Aorta (tissue), 5 donors: Measurements from ENCODE around the gene ATF6. TPM values are rescaled to one million over a fixed set of nuclear protein-coding genes. Genes with fewer than 3 reads are reported as not detected.

ENCODE experiments used
- ATAC-seq: fragments of 200-7000 bp; cut with Tn5 transposase; one replicate; pipeline ENCODE4 v1.9.1; 2022; ENCODE audit warnings: moderate library complexity; ENCODE audit not compliant: low FRiP score
- DNase-seq, 2 donors: peaks; one replicate each; pipeline ENCODE4 v3.0.0-alpha.2; 2020
- H3K27ac ChIP-seq, 2 donors: one replicate each; pipeline ENCODE4 v1.5.1; 2013; ENCODE audit warnings: low read length in 2 of 2, mild to moderate bottlenecking in 2 of 2, moderate library complexity in 2 of 2, control low read depth in 1 of 2, inconsistent platforms in 1 of 2, low read depth in 1 of 2
- H3K27me3 ChIP-seq, 2 donors: one replicate each; pipeline ENCODE4 v1.6.1; 2013; ENCODE audit warnings: control low read depth in 1 of 2, low read length in 1 of 2, mild to moderate bottlenecking in 1 of 2, moderate library complexity in 1 of 2; ENCODE audit not compliant: insufficient read depth in 2 of 2, control insufficient read depth in 1 of 2
- H3K36me3 ChIP-seq, 2 donors: one replicate each; pipeline ENCODE4 v1.6.1; 2013; ENCODE audit warnings: control low read depth in 1 of 2, low read length in 1 of 2, mild to moderate bottlenecking in 1 of 2; ENCODE audit not compliant: insufficient read depth in 2 of 2, control insufficient read depth in 1 of 2
- H3K4me1 ChIP-seq, 2 donors: one replicate each; pipeline ENCODE4 v1.6.1; 2013; ENCODE audit warnings: low read length in 2 of 2, control low read depth in 1 of 2, mild to moderate bottlenecking in 1 of 2, moderate library complexity in 1 of 2; ENCODE audit not compliant: insufficient read depth in 2 of 2, control insufficient read depth in 1 of 2
- H3K4me3 ChIP-seq, 2 donors: one replicate each; pipeline ENCODE4 v1.5.1; 2013; ENCODE audit warnings: low read length in 2 of 2, control low read depth in 1 of 2, mild to moderate bottlenecking in 1 of 2
- H3K9me3 ChIP-seq: one replicate; pipeline ENCODE4 v1.6.1; 2013; ENCODE audit warnings: mild to moderate bottlenecking, low read length; ENCODE audit not compliant: control insufficient read depth
- WGBS, 2 donors: extraction: QIAGEN DNeasy Blood & Tissue Kit; methylation state at CpG; one replicate each; pipeline ENCODE4 v1.1.7; 2013; 5-methylcytosine and 5-hydroxymethylcytosine counted together
- intact Hi-C, 2 donors: fragments of 100-400 bp; cut with DNase I; formaldehyde crosslinking; loops; one replicate each; pipeline versions ENCODE4 v1.14.2 to v1.15.0; 2022
- polyA plus RNA-seq, 2 donors: library from polyadenylated mRNA; stranded (reverse); fragments of 200-250 nt; gene quantifications; one replicate each; pipeline ENCODE4 v1.2.3, GENCODE V29; 2013
- total RNA-seq, 2 donors: library from RNA; stranded (reverse); fragmentation: NEBNext Ultra II Directional; extraction: Animal tissue kit (Norgen Biotek cat#: 25700); gene quantifications; one replicate each; pipeline ENCODE4 v1.2.1, GENCODE V29; 2021
- donor health status: healthy with polysubstance abuse.
- donor health status: Bipolar disorder and iron deficiency.
- donor health status: DM: no; HTN: no; CAD: no.
- donor health status: DM: no; HTN: no; CAD: no.
- donor health status: DM: yes; HTN: yes; CAD: no.

Gene ATF6
- total and polyA plus RNA-seq, 4 donors, result 6.1 to 30.5 (median 18.7) TPM

GRCh38 chr1:161944381-161944780 is 178.3 kb downstream of the ATF6 start:
- DNase-seq, result no peak
- H3K4me3 ChIP-seq, result no peak overlapping the region
- H3K27ac ChIP-seq, result no peak overlapping the region
- no peaks in the 10 kb centered on the region for H3K36me3 ChIP-seq
- 85 to 86% methylated on average over 2 of the region's 2 CpGs for WGBS, 2 donors
- intact Hi-C loops, result no loop called here
- H3K4me1 ChIP-seq, result no peaks in the 10 kb centered on the region
- H3K27me3 ChIP-seq, result no peaks in the 10 kb centered on the region
- no peaks in the 10 kb centered on the region for H3K9me3 ChIP-seq
- ATAC-seq, result no peak

GRCh38 chr1:161945306-161946060 is 179.4 kb downstream of the ATF6 start:
- Histone ChIP-seq H3K4me1 (no peaks in the 10 kb centered on the region), H3K27me3 (no peaks in the 10 kb centered on the region), H3K4me3 (no peak overlapping the region), H3K27ac (no peak overlapping the region), H3K9me3 (no peaks in the 10 kb centered on the region), H3K36me3 (no peaks in the 10 kb centered on the region)
- ATAC-seq (no peak), DNase-seq (no peak)
- intact Hi-C loops, result no loop called here
- 84 to 89% methylated on average over 3 of the region's 3 CpGs for WGBS, 2 donors

- Histone ChIP-seq H3K27me3 (no peaks in the 10 kb centered on the region), H3K4me3 (no peak overlapping the region), H3K36me3 (no peaks in the 10 kb centered on the region), H3K4me1 (no peaks in the 10 kb centered on the region), H3K27ac (no peak overlapping the region), H3K9me3 (no peaks in the 10 kb centered on the region)
- DNase-seq (no peak), ATAC-seq (no peak)
- WGBS, 2 donors, result 61 to 70% methylated on average over 5 of the region's 5 CpGs
- intact Hi-C loops, result no loop called here
Observed at GRCh38 chr1:161946071-161946987, 180.2 kb downstream of the ATF6 start.

- intact Hi-C loops, result no loop called here
- WGBS, 2 donors, result 88 to 94% methylated on average over 4 of the region's 4 CpGs
- Histone ChIP-seq H3K4me3 (no peak overlapping the region), H3K36me3 (no peaks in the 10 kb centered on the region), H3K4me1 (no peaks in the 10 kb centered on the region), H3K27me3 (no peaks in the 10 kb centered on the region), H3K27ac (no peak overlapping the region), H3K9me3 (no peaks in the 10 kb centered on the region)
- no peak for DNase-seq
- no peak for ATAC-seq
Observed at GRCh38 chr1:161948435-161948834, 182.3 kb downstream of the ATF6 start.

- no peak for DNase-seq
- no peak overlapping the region for H3K4me3 ChIP-seq
- no peaks in the 10 kb centered on the region for H3K27me3 ChIP-seq
- intact Hi-C loops, result no loop called here
- WGBS, 2 donors, result 69 to 82% methylated on average over 2 of the region's 2 CpGs
- ATAC-seq, result no peak
- H3K4me1 ChIP-seq, result no peaks in the 10 kb centered on the region
- H3K36me3 ChIP-seq, result no peaks in the 10 kb centered on the region
- no peak overlapping the region for H3K27ac ChIP-seq
- H3K9me3 ChIP-seq, result no peaks in the 10 kb centered on the region
Observed at GRCh38 chr1:161949548-161949947, 183.4 kb downstream of the ATF6 start.

GRCh38 chr1:161950377-161950776 is 184.3 kb downstream of the ATF6 start:
- no peak for ATAC-seq
- no peak for DNase-seq
- Histone ChIP-seq H3K9me3 (no peaks in the 10 kb centered on the region), H3K4me1 (no peaks in the 10 kb centered on the region), H3K27me3 (no peaks in the 10 kb centered on the region), H3K4me3 (no peak overlapping the region), H3K36me3 (no peaks in the 10 kb centered on the region), H3K27ac (no peak overlapping the region)
- WGBS, 2 donors, result 99 to 100% methylated on average over 1 of the region's 1 CpG
- intact Hi-C loops, result no loop called here

GRCh38 chr1:161951646-161952045 is 185.5 kb downstream of the ATF6 start:
- Histone ChIP-seq H3K4me1 (no peaks in the 10 kb centered on the region), H3K36me3 (no peaks in the 10 kb centered on the region), H3K4me3 (no peak overlapping the region), H3K27me3 (no peaks in the 10 kb centered on the region), H3K9me3 (no peaks in the 10 kb centered on the region), H3K27ac (no peak overlapping the region)
- no peak for ATAC-seq
- WGBS, 2 donors, result 89 to 95% methylated on average over 1 of the region's 1 CpG
- no peak for DNase-seq
- intact Hi-C loops, result no loop called here

- WGBS, 2 donors, result 92 to 95% methylated on average over 3 of the region's 3 CpGs
- DNase-seq (no peak), ATAC-seq (no peak)
- no peak overlapping the region for H3K27ac ChIP-seq
- no peaks in the 10 kb centered on the region for H3K9me3 ChIP-seq
- H3K4me1 ChIP-seq, result no peaks in the 10 kb centered on the region
- no peak overlapping the region for H3K4me3 ChIP-seq
- no peaks in the 10 kb centered on the region for H3K27me3 ChIP-seq
- intact Hi-C loops, result no loop called here
- H3K36me3 ChIP-seq, result no peaks in the 10 kb centered on the region
Observed at GRCh38 chr1:161952607-161953172, 186.6 kb downstream of the ATF6 start.
